HL-60 (cell line): ENCODE results near the gene TRIM9.

Experiments
- DNase-seq, 2 experiments: peaks; one replicate each; pipeline ENCODE4 v3.0.0-alpha.2; 2010 to 2020; ENCODE audit warnings: low read depth in 1 of 2, low spot score in 1 of 2
- H3K27ac ChIP-seq: fragments of 250-450 bp; sonication (Bioruptor Pico); replicated peaks from 2 replicates; pipeline ENCODE4 v1.5.1; 2020; ENCODE audit warnings: mild to moderate bottlenecking, moderate library complexity
- H3K27me3 ChIP-seq: fragments of 250-450 bp; sonication (Bioruptor Pico); 2 replicates; pipeline ENCODE4 v1.5.1; 2021; ENCODE audit warnings: mild to moderate bottlenecking, moderate library complexity; ENCODE audit not compliant: insufficient read depth, poor library complexity, severe bottlenecking
- H3K4me3 ChIP-seq: replicated peaks from 2 replicates; pipeline ENCODE4 v1.5.1; 2011; ENCODE audit warnings: mild to moderate bottlenecking, control low read depth, low read length; ENCODE audit not compliant: insufficient read depth
- CTCF ChIP-seq: IDR thresholded peaks from one replicate; pipeline ENCODE4 v1.5.1; 2011; ENCODE audit warnings: low read length, control low read depth, inconsistent platforms; ENCODE audit not compliant: insufficient read depth
- GABPA ChIP-seq: IDR thresholded peaks from 2 replicates; pipeline ENCODE4 v1.6.1; 2012; ENCODE audit warnings: low read depth
- POLR2AphosphoS5 ChIP-seq: IDR thresholded peaks from 2 replicates; pipeline ENCODE4 v1.6.1; 2012; ENCODE audit warnings: low read depth
- REST ChIP-seq: IDR thresholded peaks from 2 replicates; pipeline ENCODE4 v1.6.1; 2012; ENCODE audit warnings: low read depth; ENCODE audit not compliant: insufficient replicate concordance
- SPI1 ChIP-seq: IDR thresholded peaks from 2 replicates; pipeline ENCODE4 v1.6.1; 2012; ENCODE audit warnings: low read depth, mild to moderate bottlenecking, borderline replicate concordance

Gene TRIM9

GRCh38 chr14:51019089-51019488 lies 75.8 kb downstream of the TRIM9 start:
- Histone ChIP-seq H3K27me3 (no peaks in the 10 kb centered on the region), H3K4me3 (no peak overlapping the region), H3K27ac (no peak overlapping the region)
- DNase-seq: no peak
- TF ChIP-seq POLR2AphosphoS5 (no peak), REST (no peak), CTCF (no peak), GABPA (no peak), SPI1 (no peak)

- Histone ChIP-seq H3K4me3 (no peak overlapping the region), H3K27me3 (no peaks in the 10 kb centered on the region), H3K27ac (no peak overlapping the region)
- no peak for DNase-seq
- TF ChIP-seq CTCF (no peak), POLR2AphosphoS5 (no peak), SPI1 (no peak), REST (no peak), GABPA (no peak)
These were observed 76.4 kb downstream of the TRIM9 start for GRCh38 chr14:51018521-51018920.

- Histone ChIP-seq H3K27me3 (no peaks in the 10 kb centered on the region), H3K27ac (no peak overlapping the region), H3K4me3 (no peak overlapping the region)
- TF ChIP-seq POLR2AphosphoS5 (no peak), GABPA (no peak), CTCF (no peak), REST (no peak), SPI1 (no peak)
- DNase-seq: no peak
These were observed 80.3 kb downstream of the TRIM9 start for GRCh38 chr14:51014625-51015024.
